Stimulated activated CD4-positive, alpha-beta T cell treated with anti-CD3 and anti-CD28 coated beads, Interleukin-4, amount 100 ng/mL, for 4 hours (primary cell): ENCODE results near the gene ERC1.
A peak's percentile ranks its signal among the peaks of the same experiment; 100 is the strongest.

Source experiments
- DNase-seq, 2 experiments: peaks; one replicate each; pipeline ENCODE4 v3.0.0-alpha.2; 2020

The ERC1 gene

DNA sequence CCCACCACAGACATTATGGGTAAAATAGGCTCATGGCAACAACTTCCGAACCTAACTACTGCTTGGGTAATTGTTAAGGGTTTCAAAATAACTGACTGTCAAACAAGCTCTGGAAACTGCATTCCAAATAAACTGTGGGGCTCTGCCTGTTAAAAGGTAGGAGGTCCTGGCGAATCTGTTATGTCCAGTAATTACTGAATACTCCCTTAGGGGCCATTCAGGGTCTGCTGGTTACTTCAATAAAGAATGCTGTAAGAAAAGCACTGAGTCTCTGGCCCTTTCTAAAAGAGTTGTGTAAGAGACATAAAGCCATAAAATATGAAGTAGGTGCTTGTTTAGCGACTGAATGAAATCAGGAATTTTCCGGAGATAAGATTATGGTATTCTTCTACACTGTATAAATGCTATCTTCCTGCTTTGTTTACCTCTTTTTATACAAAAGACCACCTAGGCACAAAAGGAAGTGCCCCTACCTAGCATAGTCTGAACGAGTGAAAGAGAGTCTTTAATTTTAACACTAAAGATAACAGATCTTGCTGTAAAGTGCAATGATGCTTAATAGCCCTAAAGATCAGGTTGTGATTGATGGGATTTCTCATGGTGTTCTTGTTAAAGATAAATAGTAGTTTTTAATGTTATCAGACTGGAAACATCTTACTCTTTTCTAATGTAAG is 475.6 kb downstream of the ERC1 start:
- DNase-seq: no peak

- no peak for DNase-seq
Observed at GRCh38 chr12:1467710-1468109, 476.7 kb downstream of the ERC1 start.

DNA sequence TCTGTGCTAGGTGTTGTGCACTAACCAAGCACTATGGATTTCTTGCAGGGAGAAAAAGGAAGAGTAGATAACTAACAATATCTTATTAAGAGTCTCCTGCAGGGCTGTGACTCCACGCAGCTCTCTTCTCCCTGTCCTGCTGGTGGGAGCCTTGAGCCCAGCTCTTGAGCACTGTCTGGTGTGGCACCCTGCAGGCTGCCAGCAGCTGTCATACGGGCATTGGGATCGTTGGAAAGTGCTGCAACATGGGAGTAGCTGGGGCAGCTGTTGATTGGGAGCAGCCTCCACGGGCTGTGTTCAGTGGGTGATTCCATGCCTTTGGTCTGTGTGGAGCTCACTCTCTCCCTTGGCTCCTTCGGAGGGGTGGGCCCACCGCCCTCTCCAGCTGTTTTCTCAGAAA is 478.0 kb downstream of the ERC1 start:
- DNase-seq: no peak

DNA sequence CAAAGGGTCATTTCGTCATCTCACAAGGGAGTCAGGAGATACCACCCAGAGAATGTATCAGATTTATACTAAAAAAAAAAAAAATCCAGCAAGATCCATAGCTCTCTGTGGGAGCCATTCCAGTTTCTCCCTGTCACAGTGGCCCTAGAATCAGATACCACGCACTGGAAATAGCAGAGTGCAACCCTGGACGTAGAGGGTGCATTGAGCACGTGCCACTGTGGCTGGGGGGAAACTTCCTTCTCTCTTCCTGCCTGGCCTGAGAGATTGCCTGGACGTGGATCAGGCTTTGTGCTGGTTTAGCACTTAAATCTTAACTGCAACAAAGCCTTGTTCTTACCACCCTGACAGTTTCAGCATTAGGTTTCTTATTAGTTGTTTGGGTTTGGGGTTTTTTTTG is 479.0 kb downstream of the ERC1 start:
- DNase-seq: no peak

GRCh38 chr12:1471224-1471623 is 480.2 kb downstream of the ERC1 start:
- no peak for DNase-seq

GRCh38 chr12:1473418-1473817 is 482.4 kb downstream of the ERC1 start:
- no peak for DNase-seq

DNA sequence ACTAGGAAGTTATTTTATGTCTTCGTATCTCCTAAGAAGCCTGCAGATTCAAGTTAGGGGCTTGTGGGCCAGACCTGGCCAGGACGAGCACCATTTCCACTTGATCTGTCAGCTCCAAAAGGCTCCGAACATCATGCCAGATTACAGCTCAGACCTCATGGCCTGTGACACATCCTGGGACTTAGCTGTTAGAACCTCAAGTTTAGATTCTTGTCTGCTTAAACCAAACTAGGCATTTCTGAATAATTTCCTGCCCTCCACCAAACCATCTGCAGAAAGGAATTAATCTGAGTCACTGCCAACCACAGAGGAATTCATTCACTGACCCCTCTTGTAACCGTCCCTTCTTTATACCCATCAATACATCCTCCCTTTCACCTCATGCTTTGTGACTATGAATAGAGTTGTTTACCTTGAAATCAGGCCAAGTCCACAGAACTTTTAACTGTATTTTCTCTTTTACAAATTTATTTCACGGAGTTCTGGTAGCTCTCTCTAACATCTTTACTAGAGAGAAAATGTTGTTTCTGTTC is 483.1 kb downstream of the ERC1 start:
- no peak for DNase-seq

- no peak for DNase-seq
Observed at GRCh38 chr12:1474574-1475153, 483.6 kb downstream of the ERC1 start.

DNA sequence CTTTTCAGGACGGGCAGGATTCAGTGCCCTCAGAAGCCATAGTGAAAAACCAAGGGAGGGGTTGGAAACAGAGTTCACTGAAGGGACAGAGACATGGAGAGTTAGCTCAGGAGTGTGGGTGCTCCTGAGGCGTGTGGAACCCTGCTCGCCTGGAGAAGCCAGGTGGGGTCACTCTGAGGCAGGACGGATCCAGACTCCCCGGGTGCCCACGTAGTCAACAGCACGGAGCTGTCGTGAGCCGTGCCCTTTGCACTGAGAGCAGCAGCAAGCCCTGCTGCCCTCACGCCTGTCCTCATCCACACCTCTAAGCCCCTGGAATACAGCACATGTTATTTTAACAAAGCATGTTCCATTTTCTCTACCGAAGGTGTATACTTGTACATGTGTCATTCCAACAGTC is 488.6 kb downstream of the ERC1 start:
- DNase-seq: no peak

GRCh38 chr12:1481326-1481725 is 490.3 kb downstream of the ERC1 start:
- DNase-seq: no peak

GRCh38 chr12:1481906-1482305 is 490.9 kb downstream of the ERC1 start:
- no peak for DNase-seq

DNA sequence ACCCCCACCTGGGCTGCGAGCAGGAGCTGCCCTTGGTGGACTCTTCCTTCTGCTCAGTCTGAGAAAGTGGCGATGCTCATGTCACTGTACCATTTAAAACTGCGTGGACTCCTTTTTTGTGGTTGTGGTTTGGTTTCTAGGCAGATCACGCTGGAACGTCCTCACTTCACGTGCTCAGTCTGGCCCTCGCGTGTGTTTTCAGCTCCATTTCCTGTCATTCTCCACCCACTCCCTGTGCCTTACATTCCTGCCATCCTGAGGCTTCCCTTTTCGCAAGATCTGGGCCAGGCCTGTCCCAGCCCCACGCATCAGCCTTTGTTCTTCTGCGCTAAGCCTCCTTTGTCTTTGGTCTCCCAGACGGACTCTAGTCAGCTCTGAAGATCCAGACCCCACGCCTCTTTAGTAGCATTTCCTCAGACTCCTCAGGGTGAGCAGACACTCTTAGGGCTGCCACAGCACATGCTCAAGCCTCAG is 497.9 kb downstream of the ERC1 start:
- peak in 1 of 2 experiments; percentile 11 for DNase-seq

DNA sequence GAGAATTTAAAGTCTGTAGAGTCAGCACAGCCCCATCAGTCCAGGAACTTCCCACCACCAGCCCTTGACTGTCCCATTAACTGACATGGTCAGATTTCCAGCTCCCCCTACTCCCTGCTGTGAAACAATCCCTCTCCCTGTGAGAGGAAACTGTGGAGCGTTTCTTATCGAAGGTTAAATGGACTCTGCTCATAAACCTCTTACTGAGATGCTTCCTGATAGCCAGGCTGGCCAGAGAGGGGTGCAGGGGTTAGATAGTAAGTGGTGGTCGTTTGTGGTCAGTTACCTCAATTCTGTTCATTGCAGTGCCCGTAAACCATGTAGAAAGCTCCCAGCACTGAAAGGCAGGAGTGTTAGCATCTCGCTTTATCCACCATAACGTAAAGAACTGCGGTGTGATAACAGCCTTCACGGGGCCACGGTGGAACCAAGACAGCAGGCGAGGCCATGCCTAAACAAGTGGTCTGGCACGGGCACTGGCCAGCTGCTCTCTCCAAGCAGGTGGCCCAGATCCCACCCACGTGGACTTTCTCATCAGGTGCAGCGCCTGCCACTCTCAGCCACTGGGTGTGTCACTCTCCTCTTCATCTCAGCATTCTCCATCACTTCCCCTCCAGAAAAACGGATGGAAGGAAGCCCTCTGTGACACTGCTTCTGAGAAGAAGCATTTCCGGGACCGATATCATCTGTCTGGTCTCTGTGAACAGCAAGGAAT is 501.1 kb downstream of the ERC1 start:
- no peak for DNase-seq

- no peak for DNase-seq
Observed at GRCh38 chr12:1493781-1494565, 502.9 kb downstream of the ERC1 start.

- no peak for DNase-seq
Observed at GRCh38 chr12:1494856-1495255, 503.8 kb downstream of the ERC1 start.

DNA sequence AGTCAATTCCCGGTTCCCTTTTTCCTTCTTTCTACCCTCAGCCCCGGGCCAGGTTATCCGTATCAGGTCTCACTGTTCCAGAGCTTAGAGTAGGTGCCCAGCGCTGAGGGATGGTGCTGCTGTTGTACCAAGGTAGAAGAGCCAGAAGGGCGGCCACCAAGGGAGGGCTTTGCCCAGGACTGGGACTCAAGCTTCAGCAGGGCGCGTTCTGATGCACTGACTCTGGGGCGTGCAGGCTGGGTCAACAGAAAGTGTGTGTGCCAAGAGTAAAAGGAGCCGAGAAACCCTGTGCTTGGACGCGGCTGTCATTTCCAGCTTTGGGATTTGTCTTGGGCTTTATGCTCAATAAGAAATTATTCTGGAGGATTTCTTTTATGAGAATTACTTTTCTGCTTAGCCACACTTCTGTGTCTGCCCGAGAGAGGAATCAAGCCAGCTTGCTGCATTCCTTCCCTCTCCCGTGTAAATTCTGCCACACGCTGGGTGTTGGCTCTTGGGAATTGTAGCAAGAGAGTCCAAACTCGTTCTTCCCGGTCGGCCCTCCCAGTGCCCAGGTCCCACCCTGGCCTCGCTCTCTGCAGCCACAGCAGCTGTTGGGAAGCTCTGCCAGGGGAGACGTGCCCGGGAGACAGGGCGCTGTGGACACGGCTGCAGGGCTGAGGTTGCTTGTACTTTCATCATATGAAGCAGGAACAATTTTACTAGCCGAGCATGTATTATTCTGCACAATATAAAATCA is 505.3 kb downstream of the ERC1 start:
- DNase-seq: no peak

- no peak for DNase-seq
Observed at GRCh38 chr12:1497161-1497560, 506.1 kb downstream of the ERC1 start.

GRCh38 chr12:1498199-1498740 is 507.2 kb downstream of the ERC1 start:
- DNase-seq: no peak

- no peak for DNase-seq
Observed at GRCh38 chr12:1499351-1499750, 508.3 kb downstream of the ERC1 start.

- DNase-seq: no peak
Observed at GRCh38 chr12:1500095-1500801, 509.2 kb downstream of the ERC1 start.

GRCh38 chr12:1501001-1501400 is 510.0 kb downstream of the ERC1 start:
- no peak for DNase-seq
